Brain microvascular endothelial cell (primary cell): ENCODE measurements around the gene TEX2.

Source experiments
- DNase-seq: peaks from one replicate; pipeline ENCODE4 v3.0.0-alpha.2; 2020
- H3K27ac ChIP-seq: fragments of 250-450 bp; sonication (Bioruptor Pico); 2 replicates; pipeline ENCODE4 v1.5.1; 2020; ENCODE audit warnings: mild to moderate bottlenecking, moderate library complexity
- H3K27me3 ChIP-seq: fragments of 250-450 bp; sonication (Bioruptor Pico); replicated peaks from 2 replicates; pipeline ENCODE4 v1.5.1; 2020; ENCODE audit warnings: mild to moderate bottlenecking
- H3K36me3 ChIP-seq: fragments of 250-450 bp; sonication (Bioruptor Pico); replicated peaks from 2 replicates; pipeline ENCODE4 v1.5.1; 2020; ENCODE audit warnings: mild to moderate bottlenecking
- H3K4me3 ChIP-seq: 2 replicates; pipeline ENCODE4 v1.5.1; 2011; ENCODE audit warnings: low read depth, mild to moderate bottlenecking, control low read depth, low read length, moderate library complexity
- CTCF ChIP-seq: IDR thresholded peaks from 2 replicates; pipeline ENCODE4 v1.5.1; 2011; ENCODE audit warnings: low read depth, mild to moderate bottlenecking, moderate library complexity, low read length, control low read depth, inconsistent platforms; ENCODE audit errors: missing control alignments
- in situ Hi-C: cut with HindIII; loops from 2 replicates; pipeline ENCODE4 v1.10.0; 2017; ENCODE audit warnings: low sequenced_read_pairs, low pct_ligation_motif_present

Gene TEX2

GRCh38 chr17:64166876-64167275 lies 96.2 kb downstream of the TEX2 start:
- no peaks in the 10 kb centered on the region for H3K36me3 ChIP-seq
- no peak for DNase-seq
- in situ Hi-C loops, result no loop called here
- no peak for TF ChIP-seq CTCF
- H3K27me3 ChIP-seq, result no peaks in the 10 kb centered on the region
- no peak overlapping the region for H3K27ac ChIP-seq
- H3K4me3 ChIP-seq, result no peak overlapping the region

GRCh38 chr17:64165347-64165746 lies 97.7 kb downstream of the TEX2 start:
- no peak for DNase-seq
- in situ Hi-C loops, result no loop called here
- TF ChIP-seq CTCF, result no peak
- no peaks in the 10 kb centered on the region for H3K27me3 ChIP-seq
- no peak overlapping the region for H3K27ac ChIP-seq
- H3K4me3 ChIP-seq, result no peak overlapping the region
- H3K36me3 ChIP-seq, result no peaks in the 10 kb centered on the region

GRCh38 chr17:64164596-64165285 lies 98.3 kb downstream of the TEX2 start:
- H3K36me3 ChIP-seq, result no peaks in the 10 kb centered on the region
- no peak for TF ChIP-seq CTCF
- DNase-seq, result no peak
- in situ Hi-C loops, result no loop called here
- H3K4me3 ChIP-seq, result no peak overlapping the region
- no peaks in the 10 kb centered on the region for H3K27me3 ChIP-seq
- H3K27ac ChIP-seq, result no peak overlapping the region

- no peak for DNase-seq
- H3K27me3 ChIP-seq, result no peaks in the 10 kb centered on the region
- H3K27ac ChIP-seq, result no peak overlapping the region
- no peak overlapping the region for H3K4me3 ChIP-seq
- TF ChIP-seq CTCF, result no peak
- in situ Hi-C loops, result no loop called here
- no peaks in the 10 kb centered on the region for H3K36me3 ChIP-seq
Measured at GRCh38 chr17:64163468-64163867, 99.6 kb downstream of the TEX2 start.

- DNase-seq, result no peak
- Histone ChIP-seq H3K36me3 (no peaks in the 10 kb centered on the region), H3K27me3 (no peaks in the 10 kb centered on the region), H3K27ac (no peak overlapping the region), H3K4me3 (no peak overlapping the region)
- TF ChIP-seq CTCF, result no peak
- in situ Hi-C loops, result no loop called here
Measured at GRCh38 chr17:64162554-64162953, 100.5 kb downstream of the TEX2 start.

GRCh38 chr17:64161380-64162176 lies 101.5 kb downstream of the TEX2 start:
- H3K27ac ChIP-seq, result no peak overlapping the region
- TF ChIP-seq CTCF, result no peak
- no peak overlapping the region for H3K4me3 ChIP-seq
- no peak for DNase-seq
- no peaks in the 10 kb centered on the region for H3K27me3 ChIP-seq
- in situ Hi-C loops, result no loop called here
- H3K36me3 ChIP-seq, result no peaks in the 10 kb centered on the region
